GM19193 (cell line): ENCODE data around the gene PML.

Experiments used
- POLR2A ChIP-seq: IDR thresholded peaks from 4 replicates; pipeline ENCODE4 v1.6.1; 2011; ENCODE audit not compliant: insufficient read depth, insufficient read length; ENCODE audit errors: extremely low read depth

PML gene

DNA sequence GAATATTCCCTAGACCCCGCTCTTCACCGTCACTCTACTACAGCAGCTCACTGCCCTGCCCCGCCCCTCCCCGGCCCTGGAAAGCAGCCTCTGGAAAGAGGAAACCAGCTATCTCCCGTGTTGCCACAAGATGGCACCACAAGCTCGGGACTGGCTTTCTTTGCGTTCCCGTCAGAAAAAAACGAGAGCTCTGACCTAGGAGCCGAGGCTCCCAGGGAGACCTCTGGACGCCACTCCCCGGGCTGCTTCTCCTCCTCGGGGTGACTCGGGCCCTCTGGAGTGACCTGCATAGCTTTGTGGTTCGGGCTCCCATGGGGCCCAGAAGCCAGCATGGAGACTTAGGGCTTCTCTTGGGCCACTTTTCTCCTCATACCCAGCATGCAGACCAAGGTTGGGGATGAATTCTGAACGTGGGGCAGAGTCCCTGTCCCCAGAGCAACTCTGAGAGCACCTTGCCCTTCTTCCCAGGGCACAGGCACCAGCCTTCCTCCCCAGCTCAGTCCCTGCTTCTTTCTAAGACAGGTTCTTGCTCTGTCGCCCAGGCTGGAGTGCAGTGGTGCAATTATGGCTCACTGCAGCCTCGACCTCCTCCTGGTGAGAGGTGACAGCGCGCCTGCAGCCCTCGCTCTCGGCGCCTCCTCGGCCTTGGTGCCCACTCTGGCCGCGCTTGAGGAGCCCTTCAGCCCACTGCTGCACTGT, 21.4 kb upstream of the PML start:
- no peak for TF ChIP-seq POLR2A

DNA sequence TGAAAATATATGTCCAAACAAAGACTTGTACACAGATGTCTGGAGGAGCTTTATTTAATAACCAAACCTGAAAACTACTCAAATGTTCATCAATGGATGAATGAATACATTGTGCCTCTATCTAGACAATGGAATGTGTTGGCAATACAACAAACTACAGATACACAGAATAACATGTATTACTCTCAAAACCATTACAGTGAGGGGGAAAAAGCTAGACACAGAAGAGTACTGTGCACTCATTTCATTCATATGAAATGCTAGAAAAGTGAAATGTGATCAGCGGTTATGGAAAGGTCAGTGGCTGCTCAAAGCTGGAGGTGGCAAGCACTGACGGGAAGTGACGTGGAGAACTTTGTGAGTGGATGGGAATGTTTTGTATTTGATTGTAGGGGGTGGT, 15.6 kb upstream of the PML start:
- no peak for TF ChIP-seq POLR2A

DNA sequence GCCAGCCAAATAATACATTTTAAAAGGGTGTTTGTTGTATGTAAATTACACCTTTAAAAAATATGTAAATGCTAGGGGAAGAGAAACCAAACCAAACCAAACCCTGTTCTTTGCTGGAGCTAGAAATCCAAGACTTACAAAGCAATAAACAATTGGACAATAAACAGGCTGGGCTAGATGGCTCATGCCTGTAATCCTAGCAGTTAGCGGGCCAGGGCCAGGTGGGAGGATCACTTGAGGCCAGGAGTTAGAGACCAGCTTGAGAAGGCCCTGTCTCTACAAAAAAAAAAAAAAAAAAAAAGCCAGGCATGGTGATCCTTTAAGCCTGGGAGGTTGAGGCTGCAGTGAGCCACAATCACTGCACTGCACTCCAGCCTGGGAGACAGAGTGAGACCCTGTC, 14.9 kb upstream of the PML start:
- no peak for TF ChIP-seq POLR2A

DNA sequence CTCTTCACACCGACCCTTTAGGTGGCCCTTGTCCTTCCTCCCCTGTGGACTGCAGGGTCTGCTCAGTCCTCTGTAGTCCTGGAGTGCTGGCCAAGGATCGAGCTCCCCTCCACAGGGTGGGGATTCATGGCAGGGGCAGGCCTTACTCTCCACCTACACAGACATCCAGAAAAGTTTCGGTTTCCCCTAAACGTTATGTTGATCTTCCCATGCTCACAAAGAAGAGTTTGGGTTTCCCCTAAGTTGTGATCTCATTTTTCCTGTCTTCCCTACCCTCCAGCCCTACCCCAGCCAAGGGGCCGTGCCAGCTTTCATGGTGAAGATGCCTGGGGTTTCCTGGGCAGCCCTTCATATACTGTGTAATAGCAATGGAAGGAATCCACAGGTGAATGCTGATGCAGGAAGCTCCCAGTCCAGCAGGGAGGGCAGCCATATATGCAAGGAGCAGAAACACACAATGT, 12.7 kb upstream of the PML start:
- TF ChIP-seq POLR2A: no peak

DNA sequence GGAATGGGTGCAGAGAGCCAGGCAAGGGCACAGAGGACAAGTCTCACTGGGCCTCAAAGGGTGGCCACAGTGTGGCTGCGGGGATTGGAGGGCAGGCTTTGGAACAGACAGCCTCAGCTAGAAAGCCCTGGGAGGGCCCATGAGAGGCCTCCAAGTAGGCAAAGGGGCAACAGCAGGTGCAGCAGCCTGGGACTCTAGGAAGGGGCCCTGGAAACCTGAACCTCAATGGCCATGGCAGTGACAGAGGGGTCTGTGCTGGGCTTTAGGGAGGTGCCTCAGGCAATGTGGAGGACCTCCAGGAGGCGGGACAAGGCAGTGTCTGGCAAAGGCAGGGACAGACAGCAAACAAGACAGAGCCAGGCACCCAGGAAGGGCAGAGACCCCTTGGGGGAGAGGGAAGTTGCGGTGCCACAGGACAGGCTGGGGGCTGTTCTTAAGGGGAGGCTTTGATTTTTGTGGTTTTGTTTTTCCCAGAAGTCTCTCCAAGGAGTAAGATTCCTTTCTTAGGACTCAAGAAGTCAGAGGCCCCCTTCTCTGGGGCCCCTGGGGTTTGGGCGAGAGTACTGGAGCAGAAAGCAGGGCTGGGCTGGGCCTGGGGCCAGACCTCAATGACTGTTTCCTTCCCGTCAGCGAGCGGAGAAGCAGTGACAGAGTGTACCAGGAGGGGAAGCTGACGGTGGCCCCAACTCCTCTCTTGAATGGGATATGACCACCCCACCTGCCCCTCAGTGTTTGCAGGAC, 12.1 kb upstream of the PML start:
- TF ChIP-seq POLR2A: peak; percentile 15

DNA sequence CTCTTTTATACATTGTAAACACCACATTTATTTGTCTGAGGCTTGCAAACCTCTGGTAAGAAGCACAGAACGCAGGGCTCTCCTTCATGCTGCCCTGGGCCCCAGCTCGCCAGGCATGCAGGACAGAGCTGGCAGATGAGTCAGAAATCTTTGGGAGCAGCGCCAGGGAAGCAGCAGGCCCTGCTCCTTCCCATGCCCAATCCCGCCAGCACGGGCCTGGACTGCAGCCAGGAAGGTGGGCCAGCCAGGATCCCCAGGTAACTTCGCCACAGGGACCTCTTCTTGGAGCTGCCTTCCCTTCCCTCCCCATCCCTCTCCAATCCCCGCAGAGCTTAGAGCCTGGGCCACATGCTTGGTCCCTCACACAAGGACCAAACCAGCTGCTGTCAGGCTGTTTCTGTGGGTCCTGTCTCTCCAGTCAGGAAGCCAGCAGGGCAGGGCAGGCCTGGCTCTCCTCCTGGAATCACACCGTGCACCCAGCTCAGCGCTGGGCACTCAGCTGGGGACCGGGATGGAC, 11.2 kb upstream of the PML start:
- TF ChIP-seq POLR2A: no peak

DNA sequence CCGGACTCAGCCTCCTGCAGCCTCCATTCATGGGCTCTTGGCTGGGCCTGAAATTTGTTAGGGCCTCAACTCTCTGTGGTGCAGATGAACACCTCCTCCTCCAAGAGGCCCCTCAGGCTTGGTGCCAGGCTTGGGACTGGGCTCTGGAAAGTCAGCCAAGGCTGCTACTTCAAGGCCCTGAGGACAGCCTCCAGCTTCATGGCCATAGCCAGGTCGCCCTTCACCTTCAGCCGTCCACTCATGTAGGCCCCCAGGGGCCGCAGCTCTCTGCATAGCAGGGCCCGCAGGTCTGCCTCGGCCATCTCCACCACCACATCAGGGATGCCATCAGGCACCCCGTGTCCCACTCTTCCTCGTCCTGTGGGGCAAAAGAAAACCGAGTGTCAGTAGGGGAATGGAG, 10.7 kb upstream of the PML start:
- no peak for TF ChIP-seq POLR2A

DNA sequence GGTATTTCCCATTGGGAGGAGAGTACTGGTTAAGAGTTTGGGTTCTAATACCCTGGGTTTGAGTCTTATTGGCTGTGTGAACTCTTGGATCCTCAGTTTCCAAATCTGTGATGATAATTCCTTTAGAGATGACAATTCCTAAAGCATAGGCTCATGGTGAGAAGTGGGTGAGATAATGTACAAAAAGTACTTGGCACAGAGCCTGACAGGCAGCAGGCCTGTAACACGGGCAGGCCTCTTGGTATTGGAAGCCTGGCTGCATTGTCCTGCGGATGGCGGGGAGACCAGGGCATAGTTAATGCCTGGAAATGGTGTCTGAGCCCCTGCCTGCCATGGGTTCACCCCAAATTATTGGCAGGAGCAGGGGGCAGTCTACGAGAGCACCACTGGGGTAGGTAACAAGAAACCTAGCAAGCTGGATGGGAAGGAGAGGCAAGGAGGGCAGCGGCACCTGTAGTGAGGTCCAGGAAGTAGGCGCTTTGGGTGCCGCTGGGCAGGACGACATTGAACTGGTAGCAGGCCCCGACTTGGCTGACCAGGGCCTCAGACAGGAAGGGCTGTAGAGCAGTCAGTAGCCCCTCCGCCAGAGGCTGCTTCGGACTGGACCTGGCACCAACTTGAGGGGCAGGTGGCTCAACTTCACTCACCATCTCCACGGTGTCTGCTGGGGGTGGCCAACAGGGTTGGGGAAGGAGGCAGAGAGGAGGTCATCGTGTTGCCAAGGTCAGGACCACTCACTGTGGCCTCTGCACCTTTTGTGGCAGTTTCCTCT, 10.1 kb upstream of the PML start:
- TF ChIP-seq POLR2A: no peak

DNA sequence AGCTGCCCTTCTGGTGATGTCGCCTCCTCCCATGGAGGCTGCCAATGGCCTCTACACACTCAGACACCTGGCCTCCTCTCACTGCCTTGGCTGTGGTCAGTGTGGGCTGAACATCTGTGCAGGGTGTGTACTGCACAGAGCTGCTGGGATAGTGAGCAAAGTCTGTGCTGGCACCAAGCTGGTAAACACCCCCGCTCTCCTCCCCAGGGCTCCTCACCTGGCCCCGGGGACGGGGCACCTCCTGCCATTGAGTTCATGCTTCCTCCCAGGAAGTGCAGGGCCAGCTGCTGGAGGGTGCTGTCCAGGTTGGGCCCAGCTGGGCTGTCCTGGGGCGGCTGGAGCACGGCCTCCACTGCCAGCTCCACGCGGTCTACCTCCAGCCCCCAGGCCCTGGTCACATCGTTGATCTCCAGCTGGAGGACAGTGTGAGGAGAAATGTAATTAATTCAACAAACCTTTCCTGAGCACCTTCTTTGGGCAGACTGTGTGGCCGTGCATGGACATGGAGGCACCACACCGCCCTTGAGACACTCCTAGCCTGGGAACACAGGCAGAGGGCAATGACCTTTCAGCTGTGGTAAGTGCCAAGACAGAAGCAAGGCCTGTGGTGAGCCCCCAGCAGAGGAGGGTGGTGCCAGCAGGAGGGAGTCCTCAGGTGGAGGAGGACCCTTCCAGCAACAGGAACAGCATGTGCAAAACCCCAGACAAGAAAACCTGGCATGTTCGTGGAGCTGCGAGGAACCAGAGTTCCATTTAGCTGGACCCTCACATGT, 9.2 kb upstream of the PML start:
- no peak for TF ChIP-seq POLR2A

DNA sequence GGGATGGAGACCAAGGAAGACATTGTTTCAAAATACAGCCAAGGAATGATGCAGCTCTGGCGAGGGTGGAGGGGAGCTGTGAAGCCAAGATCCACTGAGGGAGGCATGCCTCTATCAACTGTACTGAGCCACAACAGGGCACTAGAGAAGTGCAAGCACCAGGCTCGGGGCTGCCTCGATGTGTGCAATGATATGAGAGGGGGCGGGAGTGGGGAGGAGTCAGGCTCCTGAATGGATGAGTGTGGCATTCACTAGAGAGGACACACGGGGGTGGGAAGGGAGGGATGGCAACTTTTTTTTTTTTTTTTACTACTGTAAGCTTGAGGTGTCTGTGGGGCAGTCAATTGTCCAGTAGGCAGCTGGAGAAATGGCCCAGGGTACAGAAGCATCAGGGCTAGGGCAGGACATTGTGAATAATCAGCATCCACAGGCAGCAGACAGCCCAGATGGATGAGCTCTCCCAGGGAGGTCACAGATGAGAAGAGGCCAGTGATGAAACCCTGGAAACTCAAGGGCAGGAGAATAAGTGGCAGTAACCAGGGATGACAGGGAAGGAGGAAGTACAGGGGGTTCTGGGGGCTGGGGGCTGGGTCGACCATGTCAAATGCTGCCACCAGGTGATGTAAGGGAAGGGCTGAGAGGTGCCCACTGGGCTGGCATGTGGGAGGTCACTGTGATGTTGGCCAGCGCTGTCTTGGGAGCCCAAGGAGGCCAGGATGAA, 8.3 kb upstream of the PML start:
- no peak for TF ChIP-seq POLR2A

DNA sequence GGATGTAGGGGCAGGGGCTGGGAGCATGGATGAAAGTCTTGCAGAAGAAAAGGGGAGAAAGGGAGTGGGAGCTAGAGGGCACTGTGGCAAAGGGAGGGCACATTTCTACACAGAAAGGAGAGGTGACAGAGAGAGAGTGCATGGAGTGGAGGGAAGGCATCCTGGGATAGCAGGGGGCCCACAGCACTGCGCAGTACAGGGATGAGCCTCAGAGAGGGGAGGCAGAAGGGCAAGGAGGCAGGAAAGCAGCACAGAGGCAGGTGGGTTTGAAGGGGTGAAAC, 7.8 kb upstream of the PML start:
- TF ChIP-seq POLR2A: no peak

DNA sequence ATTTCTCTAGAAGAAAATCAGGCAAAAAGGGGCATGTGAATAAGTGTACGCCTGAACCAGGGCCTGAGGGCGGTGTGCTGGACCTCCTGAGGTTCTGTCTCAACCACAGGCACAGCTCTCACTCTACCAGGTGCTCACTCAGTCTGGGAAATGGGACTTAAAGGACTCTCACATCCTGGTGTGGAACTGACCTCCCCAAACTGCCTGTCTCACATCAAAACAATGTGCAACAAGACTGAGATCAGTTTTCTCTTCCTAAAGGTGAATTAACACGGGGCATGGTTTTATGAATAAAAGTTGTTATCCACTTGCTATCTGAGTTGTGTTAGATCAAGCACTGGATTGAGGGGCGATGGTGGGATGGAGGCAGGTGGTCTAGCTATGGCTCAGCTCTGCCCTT, 7.3 kb upstream of the PML start:
- no peak for TF ChIP-seq POLR2A

DNA sequence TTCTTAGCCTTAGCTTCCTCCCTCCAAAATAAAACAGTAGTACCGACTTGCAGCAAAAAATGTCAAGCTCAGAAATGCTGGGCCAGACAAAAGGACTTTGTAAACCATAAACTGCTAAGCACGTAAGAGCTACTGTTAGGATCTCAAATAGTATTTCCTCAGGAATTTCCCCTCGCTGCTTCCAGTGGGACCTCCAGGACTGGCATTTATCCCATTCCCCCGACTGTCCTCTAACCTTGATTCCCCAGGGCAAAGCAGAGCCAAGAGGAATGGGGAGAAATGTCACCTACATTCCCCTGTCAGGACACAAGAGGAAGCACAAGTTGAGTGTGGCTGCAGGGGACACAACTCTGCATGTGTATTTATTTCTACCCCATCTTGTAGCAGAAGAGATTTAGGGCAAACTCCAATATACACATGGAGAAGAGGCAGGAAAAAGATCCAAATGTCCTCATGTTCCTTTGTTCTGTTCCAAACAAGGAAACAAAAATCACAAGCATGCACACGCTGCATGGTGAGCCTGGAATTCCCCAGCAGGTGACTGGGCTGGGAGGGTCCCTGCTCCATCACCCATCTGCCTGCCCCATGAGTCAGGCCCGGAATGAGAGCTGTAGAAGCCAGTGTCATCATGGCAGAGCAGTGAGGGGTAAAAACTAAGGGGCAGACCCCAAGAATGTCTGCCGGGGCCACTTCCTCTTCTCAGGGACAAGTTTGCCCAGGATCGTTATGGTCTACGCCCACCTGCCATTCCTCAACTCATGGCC, 6.7 kb upstream of the PML start:
- TF ChIP-seq POLR2A: no peak

DNA sequence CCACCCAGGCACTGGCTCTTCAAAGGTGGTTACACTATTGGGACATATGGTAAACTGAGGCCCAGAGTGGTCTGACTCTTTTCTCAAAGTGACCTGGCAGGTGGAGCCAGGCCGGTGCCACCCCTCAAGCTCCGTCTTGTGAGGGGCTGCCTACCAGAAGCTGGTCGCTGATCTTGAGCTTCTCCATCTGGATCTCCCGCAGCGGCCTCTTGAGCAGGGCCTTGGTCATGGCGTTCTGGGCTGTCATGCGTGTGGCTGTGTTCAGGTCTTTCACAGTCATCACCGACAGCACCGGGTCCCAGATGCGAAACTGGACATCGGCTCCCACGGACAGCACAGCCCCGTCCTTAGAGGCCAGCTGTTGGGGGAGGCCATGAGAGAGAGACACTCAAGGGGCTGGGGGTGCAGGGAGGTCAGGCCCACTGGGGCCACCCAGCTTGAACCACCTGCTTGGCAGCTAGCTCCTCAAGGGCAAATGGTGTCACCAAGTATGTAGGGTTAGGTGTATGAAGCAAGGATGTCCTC, 6.0 kb upstream of the PML start:
- TF ChIP-seq POLR2A: no peak
